Small intestine (tissue), 7 donors: ENCODE measurements around the gene TRIM29. TPM values are rescaled to one million over a fixed set of nuclear protein-coding genes. Genes with fewer than 3 reads are reported as not detected.
A peak's percentile ranks its signal among the peaks of the same experiment; 100 is the strongest.

Experiments used
- DNase-seq, 2 donors: peaks; one replicate each; pipeline versions ENCODE4 v3.0.0 to v3.0.0-alpha.2; 2013
- FAIRE-seq: peaks from 2 replicates; lab custom pipeline; 2012; peaks lifted over from hg19 to GRCh38; lab: Jason Lieb, UNC
- H3K27ac ChIP-seq, 3 donors: one replicate each; pipeline ENCODE4 v1.5.1; 2013; ENCODE audit warnings: low read length in 2 of 3, mild to moderate bottlenecking in 2 of 3, control low read depth in 1 of 3, inconsistent platforms in 1 of 3, low read depth in 1 of 3, moderate library complexity in 1 of 3
- H3K27me3 ChIP-seq, 3 donors: one replicate each; pipeline ENCODE4 v1.6.1; 2013; ENCODE audit warnings: low read length in 3 of 3, inconsistent platforms in 1 of 3; ENCODE audit not compliant: control insufficient read depth in 3 of 3, insufficient read depth in 3 of 3
- H3K36me3 ChIP-seq, 3 donors: one replicate each; pipeline ENCODE4 v1.6.1; 2013; ENCODE audit warnings: low read length in 3 of 3, inconsistent platforms in 1 of 3, low read depth in 1 of 3, mild to moderate bottlenecking in 1 of 3, moderate library complexity in 1 of 3; ENCODE audit not compliant: control insufficient read depth in 3 of 3, insufficient read depth in 2 of 3
- H3K4me1 ChIP-seq, 3 donors: one replicate each; pipeline ENCODE4 v1.6.1; 2013; ENCODE audit warnings: low read length in 2 of 3, inconsistent platforms in 1 of 3, low read depth in 1 of 3, mild to moderate bottlenecking in 1 of 3, moderate library complexity in 1 of 3; ENCODE audit not compliant: control insufficient read depth in 3 of 3, insufficient read depth in 2 of 3
- H3K4me3 ChIP-seq, 3 donors: one replicate each; pipeline ENCODE4 v1.5.1; 2013; ENCODE audit warnings: low read length in 3 of 3, control low read depth in 1 of 3, inconsistent platforms in 1 of 3, low read depth in 1 of 3, mild to moderate bottlenecking in 1 of 3, moderate library complexity in 1 of 3
- H3K9me3 ChIP-seq, 2 donors: one replicate each; pipeline ENCODE4 v1.6.1; 2013; ENCODE audit warnings: low read depth in 1 of 2, low read length in 1 of 2; ENCODE audit not compliant: control insufficient read depth in 2 of 2, insufficient read depth in 1 of 2
- WGBS, 3 donors: extraction: QIAGEN DNeasy Blood & Tissue Kit; methylation state at CpG; one replicate each; pipeline ENCODE4 v1.1.7; 2013; 5-methylcytosine and 5-hydroxymethylcytosine counted together
- polyA plus RNA-seq, 4 donors: library from polyadenylated mRNA; stranded (reverse) in 3 of 4; unstranded in 1 of 4; fragments of 200-250 nt in 3 of 4; fragments of 120-200 nt in 1 of 4; gene quantifications; one replicate each; pipeline versions ENCODE4 v1.2.1 to v1.2.3, GENCODE V29; 2013
- donor health status: healthy with polysubstance abuse.
- donor health status: control.
- donor health status: control.
- donor health status: Bipolar disorder and iron deficiency.
- donor health status: healthy.

TRIM29 gene
- polyA plus RNA-seq, 4 donors, result 1.1 to 10.3 (median 1.9) TPM

GRCh38 chr11:120120805-120121335, 17.0 kb downstream of the TRIM29 start:
- no peak for DNase-seq
- Histone ChIP-seq H3K4me1 (no peaks in the 10 kb centered on the region), H3K4me3 (no peak overlapping the region), H3K9me3 (peaks cover 0 to 9% of the 10 kb centered on the region in 2 donors), H3K27me3 (no peaks in the 10 kb centered on the region), H3K27ac (no peak overlapping the region), H3K36me3 (no peaks in the 10 kb centered on the region)
- WGBS, 3 donors, result 73 to 79% (median 79%) methylated on average over 8 of the region's 8 CpGs
- no peak for FAIRE-seq

DNA sequence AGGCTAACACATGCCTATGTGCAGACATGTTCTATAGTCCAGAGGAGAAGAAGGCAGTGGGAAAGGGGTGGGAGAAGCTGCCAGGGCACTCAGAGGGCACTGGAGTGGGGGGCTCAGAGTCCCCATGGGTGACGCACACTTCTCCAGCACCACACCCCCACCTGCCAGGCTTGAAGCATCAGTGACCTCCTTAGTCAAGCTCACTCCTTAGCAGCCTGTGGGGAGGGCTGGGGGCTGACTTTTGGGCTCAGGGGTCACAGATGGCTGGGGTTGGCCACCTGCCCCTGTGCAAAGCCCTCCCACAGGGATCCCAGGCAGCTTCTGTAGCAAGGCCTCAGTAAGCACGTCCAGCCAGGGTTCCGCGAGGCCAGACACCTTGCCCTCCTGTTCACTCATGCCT, 18.8 kb downstream of the TRIM29 start:
- Histone ChIP-seq H3K9me3 (peaks cover 0 to 9% of the 10 kb centered on the region in 2 donors), H3K27me3 (no peaks in the 10 kb centered on the region), H3K4me3 (no peak overlapping the region), H3K36me3 (no peaks in the 10 kb centered on the region), H3K27ac (no peak overlapping the region), H3K4me1 (no peaks in the 10 kb centered on the region)
- FAIRE-seq, result no peak
- no peak for DNase-seq
- 89 to 97% (median 91%) methylated on average over 4 of the region's 4 CpGs for WGBS, 3 donors

DNA sequence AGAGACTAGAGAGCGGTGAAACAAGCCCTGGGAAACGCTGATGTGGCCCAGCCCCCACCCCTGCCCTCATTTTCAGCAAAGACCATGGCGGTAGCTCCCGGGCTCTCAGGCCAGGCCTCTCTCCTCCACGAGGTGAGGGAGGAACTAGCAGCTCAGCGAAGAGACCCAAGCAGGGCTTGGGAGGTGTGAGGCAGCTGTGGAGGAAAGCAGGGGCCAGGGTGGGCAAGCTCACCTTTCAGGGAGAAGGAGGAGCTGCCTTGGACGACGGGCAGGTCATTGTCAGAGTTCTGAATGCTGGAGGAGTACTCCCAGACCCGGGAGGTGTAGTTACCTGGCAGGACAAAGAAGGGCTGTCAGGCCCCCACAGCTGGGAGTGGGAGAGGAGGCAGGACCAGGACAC, 19.9 kb downstream of the TRIM29 start:
- Histone ChIP-seq H3K36me3 (no peaks in the 10 kb centered on the region), H3K27ac (no peak overlapping the region), H3K4me1 (no peaks in the 10 kb centered on the region), H3K27me3 (no peaks in the 10 kb centered on the region), H3K4me3 (no peak overlapping the region), H3K9me3 (peaks cover 0 to 9% of the 10 kb centered on the region in 2 donors)
- WGBS, 3 donors, result 60 to 65% (median 63%) methylated on average over 9 of the region's 9 CpGs
- no peak for DNase-seq
- FAIRE-seq, result no peak

DNA sequence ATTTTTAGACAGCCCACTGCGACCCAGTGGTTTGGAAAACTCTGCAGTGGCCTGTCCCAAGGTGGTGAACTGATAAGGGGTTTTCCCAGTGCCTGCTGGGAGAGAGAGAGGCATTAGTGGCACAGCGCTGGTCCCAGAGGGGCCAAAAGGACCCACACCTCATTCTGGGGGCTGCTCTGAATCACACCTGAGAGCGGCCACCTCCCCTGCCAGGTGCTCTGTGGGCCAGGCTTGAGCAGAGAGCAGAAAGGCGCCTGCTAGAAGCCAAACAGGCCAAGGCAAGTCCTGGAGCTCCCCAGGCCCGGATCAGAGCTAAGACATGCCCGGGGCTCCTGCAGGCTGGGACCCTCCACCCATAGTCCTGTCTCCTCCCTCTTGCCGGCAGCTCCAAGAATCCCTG, 20.9 kb downstream of the TRIM29 start:
- Histone ChIP-seq H3K27ac (no peak overlapping the region), H3K4me3 (no peak overlapping the region), H3K9me3 (peaks cover 0 to 9% of the 10 kb centered on the region in 2 donors), H3K27me3 (no peaks in the 10 kb centered on the region), H3K36me3 (no peaks in the 10 kb centered on the region), H3K4me1 (no peaks in the 10 kb centered on the region)
- DNase-seq (no peak), FAIRE-seq (no peak)
- 83 to 92% (median 86%) methylated on average over 6 to 7 of the region's 7 CpGs for WGBS, 3 donors

DNA sequence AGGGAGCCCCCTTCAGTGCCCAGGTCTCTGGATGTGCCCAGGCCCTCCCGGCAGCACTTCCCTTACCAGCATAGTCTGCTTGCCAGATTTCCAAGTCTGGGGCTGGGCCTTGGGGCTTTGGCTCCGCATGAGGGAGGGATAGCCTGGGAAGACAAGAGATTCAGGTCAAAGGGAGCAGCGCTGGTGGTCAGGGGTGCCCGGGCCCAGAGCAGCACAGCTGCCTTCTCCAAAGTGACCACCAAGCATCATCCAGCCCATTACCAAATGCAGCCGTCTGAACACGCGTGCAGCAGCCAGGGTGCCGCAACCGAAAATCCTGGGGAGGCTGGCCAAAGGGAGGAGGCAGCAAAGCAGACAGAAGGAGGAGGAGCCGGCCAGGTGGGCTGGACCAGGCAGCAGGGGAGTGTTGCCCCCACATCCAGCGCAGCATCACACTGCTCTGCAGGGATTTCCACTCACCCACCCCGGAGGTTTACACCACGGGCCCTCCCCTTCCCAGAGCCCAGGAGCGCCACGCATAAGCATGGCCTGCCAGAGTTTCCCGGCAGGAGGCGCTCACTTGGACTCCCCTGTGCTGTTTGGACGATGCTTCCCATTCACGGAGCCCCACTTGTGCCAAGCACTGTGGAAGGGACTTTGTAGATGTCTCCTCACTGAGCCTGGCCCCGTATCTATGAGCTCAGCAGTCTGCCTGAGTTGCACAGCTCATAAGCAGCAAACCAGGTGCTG, 22.5 kb downstream of the TRIM29 start:
- H3K9me3 ChIP-seq, result no peaks in the 10 kb centered on the region
- FAIRE-seq (no peak), DNase-seq (no peak)
- 70 to 76% (median 76%) methylated on average over 19 to 20 of the region's 20 CpGs for WGBS, 3 donors
- no peaks in the 10 kb centered on the region for H3K36me3 ChIP-seq
- H3K27ac ChIP-seq, result no peak overlapping the region
- H3K27me3 ChIP-seq, result no peaks in the 10 kb centered on the region
- no peak overlapping the region for H3K4me3 ChIP-seq
- H3K4me1 ChIP-seq, result no peaks in the 10 kb centered on the region

GRCh38 chr11:120112174-120112796, 25.6 kb downstream of the TRIM29 start:
- FAIRE-seq (no peak), DNase-seq (no peak)
- no peak overlapping the region for H3K27ac ChIP-seq
- 78 to 84% (median 82%) methylated on average over 15 of the region's 15 CpGs for WGBS, 3 donors
- no peak overlapping the region for H3K4me3 ChIP-seq
- peaks cover 0 to 15% (median 0%) of the 10 kb centered on the region in 3 donors for H3K4me1 ChIP-seq
- no peaks in the 10 kb centered on the region for H3K9me3 ChIP-seq
- no peaks in the 10 kb centered on the region for H3K27me3 ChIP-seq
- no peaks in the 10 kb centered on the region for H3K36me3 ChIP-seq

DNA sequence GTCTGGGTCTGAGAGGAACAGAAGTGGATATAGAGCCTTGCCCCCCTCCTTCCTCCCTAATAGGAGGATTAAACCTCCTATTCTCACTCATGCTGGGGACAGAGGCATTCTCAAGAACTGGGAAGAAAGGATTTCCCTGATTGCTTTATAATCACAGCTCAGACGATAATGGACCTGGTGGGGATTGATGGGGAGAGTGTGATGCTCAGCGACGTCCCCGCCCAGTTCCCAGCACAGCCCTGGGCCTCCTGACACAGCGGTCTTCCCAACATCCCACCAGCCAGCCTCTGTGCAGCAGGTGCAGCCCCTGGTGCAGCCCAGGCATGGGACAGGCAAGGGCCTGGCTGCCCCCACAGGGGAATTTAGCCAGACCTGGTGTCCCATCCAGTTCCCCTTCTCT, 28.4 kb downstream of the TRIM29 start:
- H3K27ac ChIP-seq, result no peak overlapping the region
- DNase-seq, result no peak
- WGBS, 3 donors, result 78 to 84% (median 83%) methylated on average over 5 of the region's 5 CpGs
- peaks cover 0 to 15% (median 0%) of the 10 kb centered on the region in 3 donors for H3K4me1 ChIP-seq
- H3K9me3 ChIP-seq, result peaks cover 0 to 2% of the 10 kb centered on the region in 2 donors
- no peaks in the 10 kb centered on the region for H3K27me3 ChIP-seq
- FAIRE-seq, result no peak
- no peaks in the 10 kb centered on the region for H3K36me3 ChIP-seq
- no peak overlapping the region for H3K4me3 ChIP-seq

GRCh38 chr11:120108785-120109168, 29.1 kb downstream of the TRIM29 start:
- H3K27ac ChIP-seq, result no peak overlapping the region
- no peak for FAIRE-seq
- peak; percentile 23 to 34 for DNase-seq
- H3K27me3 ChIP-seq, result no peaks in the 10 kb centered on the region
- H3K4me3 ChIP-seq, result no peak overlapping the region
- H3K36me3 ChIP-seq, result no peaks in the 10 kb centered on the region
- peaks cover 0 to 15% (median 0%) of the 10 kb centered on the region in 3 donors for H3K4me1 ChIP-seq
- WGBS, 3 donors, result 33 to 47% (median 43%) methylated on average over 6 of the region's 6 CpGs
- H3K9me3 ChIP-seq, result peaks cover 0 to 2% of the 10 kb centered on the region in 2 donors
